ENCODE data around the gene KIRREL1.

KIRREL1 gene

DNA sequence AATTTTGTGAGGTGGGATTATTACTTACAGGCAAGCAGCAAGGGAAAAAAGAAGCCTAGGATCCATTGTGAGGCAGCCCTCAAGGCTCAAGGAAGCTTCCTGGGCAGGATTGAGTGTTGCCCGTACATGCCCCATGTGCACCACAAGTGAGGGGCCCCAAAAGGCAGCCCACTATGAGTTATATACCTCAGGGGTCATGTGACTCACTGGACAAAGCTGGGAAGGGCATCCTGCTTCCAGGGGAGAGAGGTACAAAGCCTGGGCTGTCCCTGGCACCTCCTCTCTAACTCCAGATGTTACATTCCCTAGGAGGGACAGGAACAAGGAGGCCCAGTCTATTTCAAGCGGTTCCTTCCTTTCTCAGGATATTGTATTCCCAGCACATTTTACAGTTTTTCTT lies 153.3 kb downstream of the KIRREL1 start:
- DNase-seq (ENCODE audit: low spot score): no peak

DNA sequence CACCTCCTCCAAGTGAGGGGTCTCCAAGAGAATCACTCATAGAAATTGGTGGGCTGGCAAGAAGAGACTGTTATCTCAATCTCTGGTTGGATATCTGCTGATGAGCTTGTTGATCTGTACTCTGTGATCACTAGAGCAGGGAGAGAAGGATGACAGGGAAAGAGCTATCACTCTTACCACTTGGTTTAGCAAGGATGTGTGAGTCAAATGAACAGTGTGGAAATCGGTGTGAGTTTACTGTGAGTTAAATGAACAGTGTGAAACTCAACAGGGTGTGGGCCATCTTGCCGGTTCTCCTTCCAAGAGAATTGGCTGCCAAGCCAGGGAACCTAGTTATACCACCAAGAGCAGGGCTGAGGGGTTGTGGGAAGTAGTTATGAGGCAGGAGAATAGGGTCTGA lies 154.0 kb downstream of the KIRREL1 start:
- DNase-seq (ENCODE audit: low spot score): no peak

DNA sequence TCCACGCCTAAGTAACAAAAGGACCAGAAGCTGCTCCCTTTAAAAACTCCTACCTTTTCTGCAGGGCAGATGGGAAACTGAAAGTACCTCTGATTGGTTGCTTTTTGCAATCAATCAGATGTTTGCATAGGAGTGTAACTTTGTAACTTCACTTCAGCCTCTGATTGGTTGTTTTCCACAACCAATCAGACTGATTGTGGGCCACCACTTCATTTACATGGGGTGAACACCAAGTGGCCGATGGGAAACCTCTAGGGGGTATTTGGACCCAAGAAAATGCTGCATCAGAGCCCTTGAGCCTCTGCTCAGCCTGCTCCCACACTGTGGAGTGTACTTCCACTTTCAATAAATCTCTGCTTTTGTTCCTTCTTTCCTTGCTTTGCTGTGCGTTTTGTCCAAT lies 154.4 kb downstream of the KIRREL1 start:
- DNase-seq (ENCODE audit: low spot score): no peak

DNA sequence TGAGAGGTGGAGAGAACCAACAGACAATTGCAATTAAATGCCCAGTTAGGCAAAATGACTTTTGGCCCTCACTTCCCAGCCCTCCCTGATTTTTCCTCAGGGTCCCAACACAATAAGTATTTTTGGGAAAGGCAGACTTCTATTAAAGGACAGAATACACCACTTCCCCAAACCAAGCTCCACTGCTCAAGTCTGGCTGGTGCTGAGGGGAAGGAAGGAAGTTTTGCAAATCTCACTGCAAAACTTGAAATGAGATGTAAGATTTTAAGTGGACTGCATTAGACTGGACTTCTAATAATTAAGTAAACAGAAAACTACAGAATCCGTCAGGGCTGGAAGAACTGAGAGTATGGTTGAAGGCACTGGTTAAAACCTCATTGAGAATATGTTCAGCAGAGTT lies 155.0 kb downstream of the KIRREL1 start:
- DNase-seq (ENCODE audit: low spot score): no peak

DNA sequence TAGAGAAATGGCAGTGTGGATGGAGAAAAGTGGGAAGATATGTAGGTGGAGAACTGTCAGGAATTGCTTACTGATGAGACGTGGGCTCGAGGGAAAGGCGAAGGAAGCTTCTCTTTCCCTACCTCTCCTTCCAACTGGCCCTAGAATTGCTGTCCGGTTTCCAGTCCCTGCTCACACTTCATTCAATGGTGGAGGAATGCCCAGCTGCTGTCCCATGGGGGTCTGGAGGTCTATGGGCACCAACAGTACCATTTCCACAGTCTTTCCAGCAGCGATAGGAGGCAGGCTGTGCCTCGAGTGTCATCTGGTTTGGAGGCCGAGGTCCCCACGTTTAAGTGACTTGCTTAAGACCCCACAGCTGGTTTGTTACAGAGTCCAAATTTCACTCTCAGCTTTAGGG lies 155.7 kb downstream of the KIRREL1 start:
- no peak for DNase-seq (ENCODE audit: low spot score)

Measured in AG08396 (cell line).